BJ (cell line): ENCODE results near the gene PPDPF. TPM values are rescaled to one million over a fixed set of nuclear protein-coding genes. Genes with fewer than 3 reads are reported as not detected.

Experiments
- CTCF ChIA-PET: fragments of 350-600 bp; formaldehyde crosslinking; extraction: SDS; loops from one replicate; lab custom pipeline; 2021; ENCODE audit warnings: antibody characterized with exemption, inconsistent platforms; lab: Yijun Ruan, JAX
- POLR2A ChIA-PET: fragments of 300-600 bp; sonication (Branson Sonifier 250); formaldehyde crosslinking; extraction: SDS; loops from one replicate; lab custom pipeline; 2021; ENCODE audit warnings: antibody characterized with exemption; lab: Charles Lee
- DNase-seq: peaks from one replicate; pipeline ENCODE4 v3.0.0-alpha.2; 2011; ENCODE audit warnings: low read depth
- H3K27me3 ChIP-seq: 2 replicates; pipeline ENCODE4 v1.6.0; 2011; ENCODE audit warnings: low read length; ENCODE audit not compliant: control insufficient read depth, insufficient read depth
- H3K36me3 ChIP-seq: 2 replicates; pipeline ENCODE4 v1.5.1; 2011; ENCODE audit warnings: low read length; ENCODE audit not compliant: control insufficient read depth, insufficient read depth
- H3K4me3 ChIP-seq: 2 replicates; pipeline ENCODE4 v1.5.1; 2011; ENCODE audit warnings: low read depth, mild to moderate bottlenecking, control low read depth, low read length
- polyA plus RNA-seq: library from polyadenylated mRNA; depleted of rRNA; stranded (reverse); fragments of >200 nt; gene quantifications from 2 replicates; pipeline ENCODE4 v1.2.3, GENCODE V29; 2011
- TF ChIP-seq, protein P1 (sequence below): IDR thresholded peaks from 2 replicates; pipeline ENCODE4 v1.5.1; 2011; ENCODE audit warnings: low read depth, mild to moderate bottlenecking, control low read depth, inconsistent platforms, low read length, moderate library complexity; ENCODE audit not compliant: insufficient read depth

The PPDPF gene
- polyA plus RNA-seq, 1 experiment = 26.9 TPM

DNA sequence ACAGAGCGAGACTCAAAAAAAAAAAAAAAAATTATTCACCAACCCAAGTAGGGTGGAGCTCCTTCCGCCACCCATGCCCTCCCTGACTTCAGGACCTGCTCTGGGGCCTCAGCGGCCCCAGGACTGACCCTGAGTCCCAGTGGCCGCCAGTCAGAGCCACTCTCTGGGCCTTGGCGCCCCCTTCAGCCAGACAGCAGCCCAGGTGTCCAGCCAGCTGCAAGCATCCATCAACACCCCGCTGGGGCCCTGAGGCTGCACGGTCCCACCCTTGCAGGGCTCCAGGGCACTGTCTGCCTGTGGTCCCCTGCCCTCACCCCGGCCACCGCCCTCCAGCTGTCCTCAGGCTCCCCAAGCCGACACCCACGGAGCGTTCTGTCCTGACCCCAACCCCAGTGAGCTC, 36.7 kb upstream of the PPDPF start:
- DNase-seq = no peak
- Histone ChIP-seq H3K36me3 (no peaks in the 10 kb centered on the region), H3K4me3 (no peak overlapping the region), H3K27me3 (peaks cover 2% of the 10 kb centered on the region)
- CTCF ChIA-PET = interaction anchor here (0.7 to 1.6 kb wide), 3 partner anchors 10 to 29 kb away, joined by 3 to 6 read pairs (median 3); no protein-coding TSS in a partner anchor
- TF ChIP-seq, protein P1, sequence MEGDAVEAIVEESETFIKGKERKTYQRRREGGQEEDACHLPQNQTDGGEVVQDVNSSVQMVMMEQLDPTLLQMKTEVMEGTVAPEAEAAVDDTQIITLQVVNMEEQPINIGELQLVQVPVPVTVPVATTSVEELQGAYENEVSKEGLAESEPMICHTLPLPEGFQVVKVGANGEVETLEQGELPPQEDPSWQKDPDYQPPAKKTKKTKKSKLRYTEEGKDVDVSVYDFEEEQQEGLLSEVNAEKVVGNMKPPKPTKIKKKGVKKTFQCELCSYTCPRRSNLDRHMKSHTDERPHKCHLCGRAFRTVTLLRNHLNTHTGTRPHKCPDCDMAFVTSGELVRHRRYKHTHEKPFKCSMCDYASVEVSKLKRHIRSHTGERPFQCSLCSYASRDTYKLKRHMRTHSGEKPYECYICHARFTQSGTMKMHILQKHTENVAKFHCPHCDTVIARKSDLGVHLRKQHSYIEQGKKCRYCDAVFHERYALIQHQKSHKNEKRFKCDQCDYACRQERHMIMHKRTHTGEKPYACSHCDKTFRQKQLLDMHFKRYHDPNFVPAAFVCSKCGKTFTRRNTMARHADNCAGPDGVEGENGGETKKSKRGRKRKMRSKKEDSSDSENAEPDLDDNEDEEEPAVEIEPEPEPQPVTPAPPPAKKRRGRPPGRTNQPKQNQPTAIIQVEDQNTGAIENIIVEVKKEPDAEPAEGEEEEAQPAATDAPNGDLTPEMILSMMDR = no peak; the same call in 1 of the 2 replicates
- POLR2A ChIA-PET = no interaction called here

DNA sequence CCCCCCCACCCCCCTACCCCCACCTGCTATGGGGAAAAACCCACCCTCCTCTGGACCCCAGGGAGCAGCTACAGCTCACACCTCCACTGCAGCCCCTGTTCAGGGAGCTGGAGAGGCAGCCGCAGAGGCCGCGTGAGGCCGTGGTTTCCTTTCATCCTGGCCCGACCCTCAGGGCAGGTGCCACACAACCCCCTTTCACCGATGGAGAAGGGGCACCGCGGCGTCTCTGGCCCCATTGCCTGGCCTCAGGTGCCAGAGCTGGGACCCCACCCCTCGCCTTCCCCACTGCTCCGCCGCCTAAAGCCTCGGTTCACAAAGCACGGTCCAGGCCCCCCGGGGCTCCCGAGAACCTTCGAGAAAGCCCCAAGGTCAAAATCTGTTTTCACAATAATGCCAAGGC, 36.3 kb upstream of the PPDPF start:
- DNase-seq = no peak
- H3K27me3 ChIP-seq = peaks cover 2% of the 10 kb centered on the region
- ChIA-PET CTCF (interaction anchor here (0.7 to 1.6 kb wide), 4 partner anchors 9 to 29 kb away, joined by 3 to 6 read pairs (median 4); no protein-coding TSS in a partner anchor), POLR2A (no interaction called here)
- no peaks in the 10 kb centered on the region for H3K36me3 ChIP-seq
- TF ChIP-seq, protein P1 = no peak
- no peak overlapping the region for H3K4me3 ChIP-seq

DNA sequence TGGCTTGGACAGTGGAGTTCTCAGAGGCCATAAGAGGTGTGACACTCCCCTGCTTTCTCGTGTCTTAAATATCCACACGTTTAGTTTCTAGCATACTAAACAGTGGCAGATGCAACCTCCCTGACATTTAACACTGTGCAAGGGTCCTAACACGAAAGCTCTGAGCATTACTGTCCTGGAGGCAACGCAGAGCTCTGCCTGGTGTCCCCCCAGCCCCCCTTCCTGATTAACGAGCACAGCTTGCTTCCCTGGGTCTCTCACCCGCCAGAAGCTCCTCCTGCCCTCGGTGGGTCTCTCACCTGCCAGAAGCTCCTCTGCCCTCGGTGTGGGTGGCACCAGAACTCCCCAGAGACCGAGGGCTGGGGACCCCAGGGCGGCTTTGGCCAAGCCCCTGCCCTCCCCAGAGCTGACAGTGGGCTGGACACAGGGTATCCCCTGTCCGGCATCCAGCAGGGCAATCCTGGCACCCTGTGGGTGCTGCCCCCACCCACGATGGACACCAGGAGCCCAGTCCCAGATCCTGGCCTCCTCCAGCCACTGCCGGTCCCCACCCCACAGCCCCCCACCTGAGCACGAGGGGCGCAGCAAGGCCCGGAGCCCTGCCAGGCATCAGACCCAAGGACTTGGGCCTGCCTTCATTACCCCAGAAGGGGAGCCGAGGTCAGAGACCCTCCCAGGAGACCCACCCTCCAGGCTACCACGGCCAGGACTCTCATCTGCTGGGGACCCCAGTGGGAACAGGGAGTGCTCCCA, 35.7 kb upstream of the PPDPF start:
- POLR2A ChIA-PET = no interaction called here

DNA sequence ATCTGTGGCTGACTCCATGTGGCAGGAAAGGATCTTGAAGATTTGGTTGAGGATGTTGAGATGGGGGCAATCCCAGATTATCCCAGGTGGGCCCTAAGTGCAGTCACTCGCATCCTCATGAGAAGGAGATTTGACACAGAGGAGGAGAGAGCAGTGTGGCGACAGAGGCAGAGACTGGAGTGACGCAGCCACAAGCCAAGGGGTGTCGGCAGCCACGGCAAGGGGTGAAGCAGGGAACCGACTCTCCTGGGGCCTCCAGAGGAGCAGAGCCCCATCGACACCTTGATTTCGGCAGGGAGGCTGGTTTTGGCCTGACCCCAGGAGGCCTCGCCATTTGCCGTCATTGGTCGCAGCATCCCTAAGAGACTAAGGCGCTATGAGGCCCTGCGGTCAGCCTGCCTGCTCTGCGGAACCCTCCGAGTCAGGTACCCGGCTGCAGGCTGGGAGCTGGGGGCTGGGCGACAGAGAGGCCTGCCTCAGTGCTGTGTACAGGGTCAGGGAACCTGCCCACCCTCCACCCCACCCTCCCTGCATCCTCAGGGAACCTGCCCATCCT, 34.2 kb upstream of the PPDPF start:
- Histone ChIP-seq H3K36me3 (no peaks in the 10 kb centered on the region), H3K4me3 (no peak overlapping the region), H3K27me3 (peaks cover 3% of the 10 kb centered on the region)
- POLR2A ChIA-PET = no interaction called here
- TF ChIP-seq, protein P1 = no peak
- DNase-seq = no peak
- CTCF ChIA-PET = no interaction called here

More for the DNA sequence above, 35.7 kb upstream of the PPDPF start:
- TF ChIP-seq, protein P1 = no peak
- DNase-seq = no peak
- Histone ChIP-seq H3K4me3 (no peak overlapping the region), H3K36me3 (no peaks in the 10 kb centered on the region), H3K27me3 (peaks cover 3% of the 10 kb centered on the region)
- CTCF ChIA-PET = interaction anchor here (0.7 to 1.6 kb wide), 3 partner anchors 9 to 30 kb away, joined by 3 to 4 read pairs (median 3); no protein-coding TSS in a partner anchor

DNA sequence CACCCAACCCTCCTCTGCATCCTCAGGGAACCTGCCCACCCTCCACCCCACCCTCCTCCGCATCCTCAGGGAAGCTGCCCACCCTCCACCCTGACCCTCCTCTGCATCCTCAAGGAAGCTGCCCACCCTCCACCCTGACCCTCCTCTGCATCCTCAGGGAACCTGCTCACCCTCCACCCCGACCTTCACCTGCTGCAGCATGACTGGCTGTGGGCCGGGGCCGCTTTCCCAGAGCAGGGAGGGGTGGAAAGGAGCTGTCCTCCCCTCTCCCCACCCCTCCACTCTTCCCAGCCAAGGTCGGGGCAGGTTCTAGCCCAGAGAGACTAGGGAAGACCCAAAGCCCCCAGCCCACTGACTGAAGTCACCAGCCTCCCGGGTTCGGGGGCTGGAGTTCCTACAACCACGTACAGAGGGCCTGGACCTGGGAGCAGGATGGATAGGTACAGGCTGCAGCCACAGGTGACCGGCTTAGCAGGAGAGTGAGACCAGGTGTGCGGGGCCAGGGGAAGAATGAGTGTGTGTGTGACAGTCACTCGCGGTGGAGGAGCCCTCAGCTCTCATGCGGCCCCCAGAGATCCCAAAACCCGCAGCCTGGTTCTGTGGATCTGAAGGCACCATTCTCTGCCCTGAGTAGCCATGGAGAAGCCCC, 33.3 kb upstream of the PPDPF start:
- POLR2A ChIA-PET = no interaction called here
- CTCF ChIA-PET = no interaction called here
- no peaks in the 10 kb centered on the region for H3K36me3 ChIP-seq
- H3K4me3 ChIP-seq = no peak overlapping the region
- peaks cover 3% of the 10 kb centered on the region for H3K27me3 ChIP-seq
- DNase-seq = no peak
- TF ChIP-seq, protein P1 = no peak
